CD4-positive, alpha-beta T cell treated with Interleukin-4 for 4 hours (primary cell): ENCODE results near the gene SLC6A9.
A peak's percentile ranks its signal among the peaks of the same experiment; 100 is the strongest.

Source experiments
- DNase-seq: peaks from one replicate; pipeline ENCODE4 v3.0.0-alpha.2; 2020

Gene SLC6A9

DNA sequence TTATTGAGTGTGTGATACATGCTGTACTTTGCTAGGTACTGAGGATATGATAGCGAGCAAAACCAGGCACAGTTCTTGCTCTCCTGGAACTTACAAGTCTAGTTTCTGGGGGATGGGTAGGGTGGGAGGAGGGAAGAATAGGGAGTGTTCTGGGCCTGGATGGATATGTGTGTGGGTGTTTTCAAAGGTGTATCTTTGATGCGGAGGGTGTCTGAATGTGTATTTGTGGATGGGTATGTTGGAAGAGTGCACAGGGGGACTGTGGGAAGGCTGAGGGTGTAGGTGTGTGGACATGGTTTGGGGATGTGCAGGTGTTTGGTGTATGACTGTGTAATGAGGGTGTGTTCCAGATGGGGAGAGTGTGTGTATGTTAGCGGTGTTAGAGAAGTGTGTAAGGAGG, 65.9 kb downstream of the SLC6A9 start:
- DNase-seq: no peak

GRCh38 chr1:43963890-43964289, 67.4 kb downstream of the SLC6A9 start:
- DNase-seq: no peak

DNA sequence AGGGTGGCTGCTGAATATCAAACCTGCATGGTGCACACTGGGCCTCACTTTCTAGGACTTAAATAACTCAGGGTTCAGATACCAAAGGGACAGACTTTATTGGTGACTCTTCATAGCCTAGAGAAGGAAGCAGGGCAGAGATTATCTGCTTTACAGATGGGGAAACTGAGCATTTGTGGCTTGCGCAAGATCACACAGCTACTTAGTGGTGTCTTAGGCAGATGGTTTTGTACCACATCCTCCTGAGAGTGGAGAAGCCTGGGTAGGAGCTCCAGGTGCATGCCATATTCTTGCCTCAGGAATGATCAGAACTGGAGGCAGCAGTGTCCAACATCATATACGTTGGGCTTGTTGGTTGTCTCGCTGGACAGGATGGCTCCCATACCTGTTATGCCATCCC, 68.3 kb downstream of the SLC6A9 start:
- no peak for DNase-seq

- DNase-seq: no peak
These were observed 68.9 kb downstream of the SLC6A9 start for GRCh38 chr1:43962324-43962723.

DNA sequence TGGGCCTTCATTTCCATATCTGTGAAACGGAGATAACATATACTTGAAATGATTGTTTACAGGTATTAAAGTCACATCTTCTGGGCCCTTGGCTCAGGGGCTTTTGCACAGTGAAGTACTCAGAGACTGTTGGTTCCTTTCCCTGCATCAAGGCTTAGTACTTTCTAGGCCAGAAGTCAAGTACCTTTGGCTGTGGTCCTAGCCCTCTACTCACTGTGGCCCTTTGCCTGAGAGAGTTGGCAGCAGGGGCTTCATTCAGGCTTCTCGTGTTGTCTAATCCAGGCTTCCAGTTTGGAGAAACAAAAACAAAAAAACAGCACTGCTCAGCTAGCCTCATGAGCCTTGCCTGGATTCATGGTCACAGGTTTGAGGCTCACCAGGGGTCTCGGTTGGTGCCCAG, 69.6 kb downstream of the SLC6A9 start:
- DNase-seq: no peak

DNA sequence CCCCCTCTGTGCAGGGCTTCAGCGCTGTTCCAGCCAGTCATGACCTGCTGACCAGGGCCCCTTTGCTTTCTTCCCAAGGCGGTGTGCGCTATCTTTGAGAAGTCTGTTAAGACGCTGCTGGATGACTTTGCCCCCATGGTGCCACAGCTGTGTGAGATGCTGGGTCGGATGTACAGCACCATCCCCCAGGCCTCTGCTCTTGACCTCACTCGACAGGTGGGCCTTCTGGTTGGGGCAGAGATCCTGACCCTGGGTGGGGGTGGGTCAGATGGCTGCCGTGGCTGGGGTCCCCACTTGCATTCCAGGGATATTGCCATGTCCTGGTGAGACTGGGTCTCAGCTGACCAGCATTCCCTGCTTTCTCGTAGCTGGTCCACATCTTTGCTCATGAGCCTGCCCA, 70.5 kb downstream of the SLC6A9 start:
- no peak for DNase-seq

GRCh38 chr1:43958351-43959255, 72.7 kb downstream of the SLC6A9 start:
- no peak for DNase-seq

DNA sequence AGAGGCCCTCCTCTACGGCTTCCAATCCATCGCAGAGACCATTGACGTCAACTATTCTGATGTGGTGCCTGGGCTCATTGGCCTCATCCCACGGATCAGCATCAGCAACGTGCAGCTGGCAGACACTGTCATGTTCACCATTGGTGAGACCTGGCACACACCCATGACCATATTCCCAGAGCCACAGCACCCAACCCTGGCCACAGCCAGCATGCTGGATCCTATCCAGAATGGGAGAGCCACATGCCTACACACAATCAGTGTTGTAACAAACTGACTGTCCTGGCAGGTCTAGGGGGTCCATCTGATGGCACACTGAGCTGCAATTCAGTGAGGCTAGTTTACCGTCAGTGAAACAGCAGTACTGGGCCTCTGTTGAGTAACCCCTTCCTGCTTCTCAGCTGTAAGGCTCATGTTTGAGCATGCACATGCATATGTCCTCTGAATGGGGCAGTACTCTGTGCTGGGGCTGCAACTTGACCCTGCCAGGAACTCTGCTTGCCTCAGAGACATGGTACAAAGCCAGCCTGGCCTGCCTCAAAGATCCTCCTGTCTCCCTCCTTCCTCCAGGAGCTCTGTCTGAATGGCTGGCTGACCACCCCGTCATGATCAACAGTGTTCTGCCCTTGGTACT, 73.7 kb downstream of the SLC6A9 start:
- no peak for DNase-seq

GRCh38 chr1:43956234-43956633, 75.0 kb downstream of the SLC6A9 start:
- no peak for DNase-seq

DNA sequence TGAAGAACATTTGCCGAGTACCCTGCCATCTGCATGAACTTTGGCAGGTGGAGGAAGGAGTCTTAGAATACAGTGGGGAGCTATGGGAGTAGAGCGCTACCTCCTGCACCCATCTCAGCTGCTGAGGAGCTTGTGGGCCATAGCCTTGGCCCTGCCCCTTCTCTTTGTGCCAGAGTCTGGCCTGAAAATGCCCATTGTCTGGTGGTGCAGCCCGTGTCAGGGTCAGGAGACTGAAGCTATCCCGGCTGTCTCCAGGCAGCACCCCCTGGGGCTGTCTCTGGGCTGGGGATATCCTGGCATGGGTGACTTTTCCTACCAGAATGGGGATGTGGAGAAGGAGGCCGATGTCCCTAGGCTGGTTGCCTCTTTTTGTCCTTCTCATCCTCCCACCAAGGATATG, 77.2 kb downstream of the SLC6A9 start:
- no peak for DNase-seq

DNA sequence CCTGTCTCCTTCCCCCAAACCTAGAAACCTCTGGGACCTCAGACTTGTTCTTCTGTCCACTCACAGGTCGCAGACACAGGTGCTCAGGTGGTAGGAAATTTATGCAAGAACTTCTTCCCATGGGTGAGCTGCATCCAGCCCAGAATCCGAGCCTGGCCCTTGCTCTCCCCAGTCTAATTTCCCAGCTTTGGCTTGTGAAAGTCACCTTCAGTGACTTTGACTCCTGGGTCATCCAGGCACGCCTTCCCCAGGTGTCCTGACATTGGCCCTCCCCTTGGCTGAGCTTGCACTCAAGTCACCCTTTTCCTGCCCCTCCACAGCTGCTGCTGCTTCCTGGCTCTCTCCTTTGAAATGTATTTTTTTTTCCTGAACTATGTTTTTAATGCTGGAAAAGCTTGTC, 77.9 kb downstream of the SLC6A9 start:
- no peak for DNase-seq

- DNase-seq: no peak
These were observed 78.4 kb downstream of the SLC6A9 start for GRCh38 chr1:43952731-43953346.

GRCh38 chr1:43951021-43951985, 80.0 kb downstream of the SLC6A9 start:
- DNase-seq: no peak

DNA sequence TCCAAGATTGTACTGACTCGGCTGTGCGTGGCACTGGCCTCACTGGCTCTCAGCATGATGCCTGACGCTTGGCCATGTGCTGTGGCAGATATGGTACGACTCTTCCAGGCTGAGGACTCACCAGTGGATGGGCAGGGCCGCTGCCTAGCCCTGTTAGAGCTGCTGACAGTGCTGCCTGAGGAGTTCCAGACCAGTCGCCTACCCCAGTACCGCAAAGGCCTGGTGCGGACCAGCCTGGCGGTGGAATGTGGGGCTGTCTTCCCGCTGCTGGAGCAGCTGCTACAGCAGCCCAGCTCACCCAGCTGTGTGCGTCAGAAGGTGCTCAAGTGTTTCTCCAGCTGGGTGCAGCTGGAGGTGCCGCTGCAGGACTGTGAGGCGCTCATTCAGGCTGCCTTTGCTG, 81.6 kb downstream of the SLC6A9 start:
- no peak for DNase-seq

- no peak for DNase-seq
These were observed 83.3 kb downstream of the SLC6A9 start for GRCh38 chr1:43947874-43948437.

DNA sequence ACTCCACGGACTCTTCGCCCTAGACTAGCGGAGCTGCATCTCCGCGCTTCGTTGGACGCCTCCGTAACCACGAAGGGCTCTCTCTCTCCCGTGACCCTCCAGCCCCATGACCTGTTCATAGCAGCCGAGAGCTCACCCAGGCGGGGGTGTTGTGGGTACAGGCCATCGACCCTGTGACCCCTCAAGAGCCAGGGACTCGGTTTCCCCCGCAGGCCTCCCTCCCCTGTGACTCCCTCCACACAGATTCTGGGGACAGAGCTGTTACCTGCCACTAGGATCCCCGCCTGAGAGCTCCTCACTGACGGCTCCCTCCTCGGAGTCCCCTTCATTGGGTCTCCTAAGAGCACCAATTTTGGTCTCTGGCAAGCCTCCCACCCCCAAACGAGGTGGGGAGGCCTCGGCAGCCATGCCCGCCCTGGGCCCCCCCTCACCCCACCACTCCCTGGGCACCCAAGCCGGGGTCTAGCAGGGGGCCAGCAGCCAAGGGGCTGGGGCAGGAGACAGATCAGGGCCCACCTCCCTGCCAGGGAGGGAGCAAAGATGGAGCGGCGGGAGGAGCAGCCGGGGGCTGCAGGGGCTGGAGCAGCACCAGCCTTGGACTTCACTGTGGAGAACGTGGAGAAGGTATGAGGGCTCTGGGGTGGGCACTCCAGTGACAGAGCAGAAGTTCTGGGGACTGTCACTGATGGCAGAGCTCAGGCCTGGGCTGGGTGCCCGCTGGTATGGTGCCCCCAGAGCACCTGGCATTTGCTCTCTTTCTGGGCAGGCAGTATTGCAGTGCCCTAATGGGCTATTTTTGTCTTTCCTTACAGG, 84.0 kb downstream of the SLC6A9 start:
- DNase-seq: peak; percentile 4
